ENCODE results near the gene SCAMP5.

Gene SCAMP5

DNA sequence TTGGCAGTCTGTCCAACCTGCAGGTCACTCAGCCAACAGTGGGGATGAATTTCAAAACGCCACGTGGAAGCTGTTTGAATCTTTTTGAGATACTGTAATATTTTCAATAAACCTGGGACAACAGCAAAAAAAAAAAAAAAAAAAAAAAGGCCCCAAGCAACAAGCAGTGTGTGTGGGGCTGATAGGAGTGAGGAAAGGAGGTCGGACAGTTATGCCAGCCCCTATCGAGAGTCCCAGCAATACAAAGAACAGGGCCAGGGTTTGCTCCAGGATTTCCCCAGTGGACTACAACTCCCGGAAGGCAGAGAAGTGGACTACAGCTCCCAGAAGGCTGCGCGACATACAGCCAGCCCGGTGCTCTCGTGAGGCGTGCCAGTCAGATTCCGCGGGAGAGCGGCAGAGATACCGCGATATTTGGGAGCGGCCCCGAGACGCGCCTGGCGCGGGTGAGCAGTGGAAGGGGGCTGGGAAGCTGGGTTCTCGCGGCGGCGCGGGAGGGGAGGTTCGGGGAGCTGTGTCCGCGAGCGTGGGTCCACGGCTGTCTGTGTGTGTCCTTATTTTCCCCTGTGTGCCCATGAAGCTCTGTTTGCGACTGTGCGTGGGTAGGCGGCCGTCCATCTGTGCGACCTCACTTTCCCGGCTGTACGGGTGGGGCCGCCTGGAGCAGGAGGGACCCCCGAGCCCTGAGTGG, 28.0 kb downstream of the SCAMP5 start, which contains the start of gene PPCDC:
PPCDC (plus strand) TSS at position 410 of the 691 bp plus-strand sequence. CDS start 4,729 bp downstream, outside the sequence.
- peak; percentile 94 to 95 for DNase-seq

DNA sequence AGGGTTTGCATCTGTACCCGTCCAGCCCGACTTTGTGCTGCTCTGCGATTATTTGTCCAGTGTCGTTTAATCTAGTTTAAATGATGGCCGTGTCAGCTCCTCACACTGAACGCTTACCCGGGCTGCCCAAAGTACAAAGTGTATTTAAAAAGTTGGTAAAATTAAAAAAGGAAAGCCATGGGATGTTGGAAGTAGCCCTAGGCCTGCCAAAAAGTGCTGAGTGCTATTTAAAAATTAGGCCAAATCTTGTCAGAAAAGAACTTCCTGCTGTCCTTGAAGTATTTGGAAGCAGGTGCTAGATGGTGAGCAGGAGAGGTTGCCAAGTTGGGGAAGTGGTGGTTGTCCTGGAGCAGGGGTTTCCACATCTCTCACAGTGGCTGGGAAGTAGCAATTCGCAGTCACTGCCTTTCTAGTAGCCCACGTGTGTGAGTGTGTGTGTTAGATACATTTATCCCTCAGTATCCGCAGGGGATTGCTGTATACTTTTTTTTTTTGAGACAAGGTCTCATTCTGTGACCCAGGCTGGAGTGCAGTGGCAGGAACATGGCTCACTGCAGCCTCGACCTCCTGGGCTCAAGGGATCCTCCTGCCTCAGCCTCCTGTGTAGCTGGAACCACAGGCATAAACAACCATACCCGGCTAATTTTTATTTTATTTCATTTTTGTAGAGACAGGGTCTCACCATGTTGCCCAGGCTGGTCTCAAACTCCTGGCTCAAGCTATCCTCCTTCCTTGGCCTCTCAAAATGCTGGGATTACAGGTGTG, 28.7 kb downstream of the SCAMP5 start:
- no peak for DNase-seq

DNA sequence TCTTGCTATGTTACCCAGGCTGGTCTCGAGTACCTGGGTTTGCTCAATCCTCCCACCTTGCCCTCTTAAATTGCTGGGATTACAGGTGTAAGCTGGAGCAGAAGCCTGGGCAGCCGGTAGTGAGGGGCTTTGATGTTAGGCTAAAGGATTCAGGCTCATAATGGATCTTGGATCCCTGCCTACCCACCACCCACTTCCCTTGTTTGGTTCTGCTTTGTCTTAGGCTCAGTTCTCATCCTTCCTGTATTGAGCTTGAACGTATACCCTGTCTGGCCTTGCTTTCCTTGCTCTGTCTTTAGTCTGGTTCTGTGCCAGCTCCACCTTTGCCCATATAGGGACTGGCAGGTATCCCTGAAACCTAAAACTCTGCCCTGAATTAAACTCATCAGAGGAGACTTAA, 29.7 kb downstream of the SCAMP5 start:
- DNase-seq, result no peak

DNA sequence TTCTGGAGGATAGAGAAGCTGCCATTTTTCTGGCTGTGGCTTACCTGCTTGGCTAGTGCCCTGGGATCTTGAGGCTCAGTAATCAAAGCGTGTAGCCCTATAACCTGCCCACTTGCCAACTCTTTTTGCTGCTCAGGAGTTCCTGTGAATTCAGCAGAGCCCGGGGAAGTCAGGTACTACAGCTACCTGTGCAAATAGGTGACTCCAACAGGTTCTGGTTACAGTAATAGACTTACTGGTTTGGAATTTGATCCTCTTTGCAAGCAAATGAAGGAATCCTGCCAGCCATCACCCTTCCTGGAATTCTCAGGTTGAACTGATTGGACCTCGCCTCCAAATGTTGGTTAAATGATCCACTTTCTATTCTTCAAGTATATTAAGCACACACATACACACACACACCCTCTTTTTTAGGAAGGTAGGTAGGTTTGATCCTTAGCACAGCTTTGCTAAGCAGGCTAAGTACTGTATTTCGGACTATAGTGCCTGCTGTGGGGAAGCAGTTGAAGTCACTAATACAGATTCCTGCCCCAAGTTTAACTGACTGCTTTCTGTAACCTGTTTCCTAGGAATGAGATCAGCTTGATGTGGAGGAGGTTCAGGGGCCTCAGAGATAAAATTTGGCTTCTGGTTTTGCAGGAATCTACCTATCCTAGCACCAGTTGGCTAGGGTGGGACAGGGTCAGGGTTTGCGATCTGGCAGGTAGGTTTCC, 30.3 kb downstream of the SCAMP5 start:
- DNase-seq, result no peak

DNA sequence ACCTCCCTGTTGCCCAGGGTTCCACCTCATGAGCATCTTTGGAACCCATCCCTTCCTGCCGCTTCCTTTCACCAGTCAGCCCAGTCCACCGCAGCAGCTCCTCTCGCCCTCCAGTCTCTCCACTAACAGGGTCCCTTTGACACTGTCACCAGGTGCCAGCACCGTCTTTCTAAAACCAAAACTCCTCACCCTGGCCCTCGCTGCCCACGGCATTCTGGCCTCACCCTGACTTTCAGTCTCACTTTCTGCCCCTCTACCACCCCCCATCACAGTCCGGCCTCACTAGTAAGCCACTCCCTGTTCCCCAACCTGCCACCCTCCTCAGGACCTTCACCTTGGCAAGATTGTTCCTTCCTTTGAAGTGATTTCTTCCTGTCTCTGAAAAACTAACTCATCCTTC, 32.2 kb downstream of the SCAMP5 start:
- DNase-seq, result no peak

DNA sequence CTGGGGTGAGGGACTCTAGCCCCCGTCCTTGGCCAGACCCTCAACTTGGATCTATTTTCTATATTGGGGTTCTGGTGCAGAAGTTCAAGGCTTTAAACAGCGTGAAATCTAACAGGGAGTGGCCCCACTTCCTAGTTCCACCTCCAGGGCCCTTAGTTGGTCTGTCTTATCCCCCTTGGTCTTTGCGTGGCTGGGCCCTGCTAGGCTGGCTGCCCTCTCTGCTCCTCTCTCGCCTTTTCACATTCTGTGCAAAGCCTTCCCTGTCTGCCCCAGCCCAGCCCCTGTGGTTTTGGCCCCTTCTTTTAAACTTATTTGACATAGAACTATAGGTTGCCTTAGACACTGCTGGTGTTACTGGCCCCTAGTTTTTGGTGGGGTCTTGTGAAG, 33.6 kb downstream of the SCAMP5 start:
- DNase-seq, result no peak

DNA sequence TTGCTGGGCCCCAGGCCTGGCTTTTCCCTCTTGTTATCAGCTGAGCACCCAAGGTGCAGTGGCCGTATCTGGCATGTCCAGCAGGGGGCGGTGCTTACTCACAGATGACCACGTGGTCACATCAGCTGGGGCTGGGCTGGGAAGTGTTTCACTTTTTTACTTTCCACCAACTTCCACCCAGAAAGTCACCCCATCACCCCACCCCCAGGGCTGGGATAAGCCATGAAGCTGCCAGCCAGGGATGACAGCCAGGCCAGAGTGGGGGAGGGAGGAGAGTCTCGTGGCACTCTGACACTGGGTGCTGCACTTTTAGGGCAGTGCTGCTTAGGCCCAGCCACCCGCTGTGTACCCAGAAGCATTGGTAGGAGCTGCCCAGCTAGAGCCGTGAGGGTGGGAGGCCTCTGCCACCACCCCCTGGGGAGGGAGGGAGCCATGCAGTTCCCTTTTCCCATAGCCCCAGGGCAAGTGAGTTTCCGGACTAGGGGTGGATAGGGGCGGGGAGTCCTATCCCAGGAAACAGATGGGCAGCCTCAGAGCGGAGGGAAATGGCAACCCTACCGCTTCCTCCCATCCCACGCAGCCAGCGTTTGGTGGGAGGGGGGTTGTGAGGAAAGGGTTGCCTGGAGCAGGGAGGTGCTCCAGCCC, 34.1 kb downstream of the SCAMP5 start:
- peak; percentile 86 to 88 for DNase-seq

DNA sequence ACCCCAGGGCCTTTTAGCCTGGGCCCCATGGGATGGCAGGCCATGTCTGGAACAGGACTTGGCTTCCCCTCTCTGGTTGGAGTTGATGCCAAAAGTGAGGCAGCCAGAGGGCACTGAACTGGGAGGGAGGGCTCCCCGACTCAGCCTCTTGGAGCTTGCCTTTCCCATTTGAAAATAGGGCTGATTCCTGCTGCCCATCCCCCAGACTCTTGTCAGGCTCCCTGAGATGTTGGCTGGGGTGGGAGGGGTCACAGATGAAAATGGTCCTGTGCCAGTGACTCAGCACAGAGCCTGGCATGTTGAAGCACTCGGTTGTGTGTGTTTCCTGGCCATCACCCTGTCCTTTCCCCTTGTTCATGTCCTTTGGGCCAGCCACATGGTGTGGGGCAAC, 34.7 kb downstream of the SCAMP5 start:
- no peak for DNase-seq

DNA sequence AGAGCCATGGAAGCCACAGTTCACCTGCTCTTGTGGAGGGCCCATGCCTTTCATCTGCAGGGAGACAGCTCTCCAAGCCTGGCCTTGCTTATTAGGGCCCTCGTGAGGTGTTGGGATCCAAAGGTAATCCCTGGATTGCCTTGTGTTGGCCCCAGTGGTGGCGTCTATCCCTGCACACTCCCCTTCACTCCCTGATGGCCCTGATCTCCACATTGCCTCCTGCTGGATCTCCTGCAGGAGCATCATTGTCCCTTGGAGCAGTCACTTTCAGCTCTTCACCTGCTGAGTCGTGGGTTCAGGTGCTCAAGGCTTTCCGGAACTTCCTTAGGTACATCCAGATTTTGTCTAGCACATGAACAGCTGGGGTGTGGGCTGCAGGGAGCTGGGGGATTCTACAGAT, 35.1 kb downstream of the SCAMP5 start:
- DNase-seq, result no peak

DNA sequence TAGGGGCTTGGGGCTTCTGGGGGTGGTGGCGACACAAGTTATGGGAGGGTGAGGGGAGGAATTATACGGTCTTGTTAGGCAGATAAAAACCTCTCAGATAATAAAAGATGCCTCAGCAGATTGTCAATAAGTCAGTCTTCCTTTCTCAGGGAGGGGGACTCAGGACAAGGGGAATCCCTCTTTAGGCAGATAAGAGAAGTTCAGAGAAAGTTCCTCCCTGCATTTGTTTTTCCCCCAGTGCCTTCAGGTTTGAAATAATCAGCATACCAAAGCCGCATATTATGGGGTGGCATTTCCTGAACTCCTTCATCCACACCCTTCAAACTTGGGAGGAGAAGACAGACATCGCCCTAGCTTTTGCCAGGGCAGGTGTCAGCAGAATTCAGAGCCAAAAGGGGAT, 36.5 kb downstream of the SCAMP5 start:
- no peak for DNase-seq

DNA sequence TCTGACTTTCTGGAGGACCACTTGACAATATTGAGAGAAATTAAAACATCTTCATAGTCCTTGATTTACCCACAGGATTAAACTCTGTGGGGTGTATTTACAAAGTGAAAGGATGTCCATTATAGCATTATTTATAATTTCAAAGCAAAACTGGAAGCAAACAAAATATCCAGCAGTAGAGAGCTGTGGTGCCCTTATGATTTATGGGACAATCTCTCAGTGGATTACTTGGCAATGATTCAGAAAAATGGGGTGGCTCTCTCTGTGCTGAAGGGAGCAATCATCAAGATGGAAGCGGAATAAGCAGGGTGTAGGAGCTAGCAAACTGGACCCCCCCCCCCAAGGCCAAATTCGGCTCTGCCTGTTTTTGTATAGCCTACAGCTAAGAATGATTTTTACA, 37.0 kb downstream of the SCAMP5 start:
- DNase-seq, result no peak

DNA sequence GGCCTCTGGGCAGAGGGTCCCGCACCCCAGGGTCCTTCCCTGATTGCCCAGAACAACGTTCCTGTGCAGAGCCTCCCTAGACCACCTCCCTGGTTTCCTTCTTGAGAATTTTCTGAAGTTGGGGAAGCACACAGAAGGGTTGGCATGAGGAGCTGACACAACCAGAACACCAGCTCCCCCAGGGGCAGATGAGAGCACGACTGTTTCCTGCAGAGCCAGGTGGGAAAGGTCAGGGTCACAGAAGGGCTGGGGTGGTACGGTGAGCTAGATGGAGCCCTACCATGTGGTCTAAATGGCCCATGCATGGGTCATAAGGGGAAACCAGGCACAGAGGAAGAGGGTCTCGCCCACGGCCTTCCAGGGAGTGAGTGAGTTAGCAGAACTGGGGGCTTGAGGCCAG, 38.4 kb downstream of the SCAMP5 start:
- no peak for DNase-seq

DNA sequence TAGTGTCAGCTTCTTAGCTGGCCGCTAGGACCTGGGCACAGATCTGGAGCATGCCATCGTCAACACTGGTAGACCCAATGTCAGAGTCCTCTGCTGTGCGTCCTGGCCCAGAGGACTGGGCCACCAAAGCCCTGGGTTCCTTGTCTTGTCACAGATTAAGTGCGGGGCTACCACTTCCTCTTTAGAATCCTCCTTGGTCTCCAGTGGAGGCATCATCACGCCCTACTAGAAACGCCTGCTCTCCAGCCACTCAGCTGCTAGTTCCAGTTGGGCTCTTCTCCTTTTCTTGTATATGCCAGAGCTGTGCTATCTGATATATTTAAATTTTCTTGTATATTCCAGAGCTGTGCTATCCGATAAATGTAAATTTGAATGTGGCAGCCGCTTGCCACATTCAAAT, 39.3 kb downstream of the SCAMP5 start:
- peak in 1 of 2 donors; percentile 58 for DNase-seq

DNA sequence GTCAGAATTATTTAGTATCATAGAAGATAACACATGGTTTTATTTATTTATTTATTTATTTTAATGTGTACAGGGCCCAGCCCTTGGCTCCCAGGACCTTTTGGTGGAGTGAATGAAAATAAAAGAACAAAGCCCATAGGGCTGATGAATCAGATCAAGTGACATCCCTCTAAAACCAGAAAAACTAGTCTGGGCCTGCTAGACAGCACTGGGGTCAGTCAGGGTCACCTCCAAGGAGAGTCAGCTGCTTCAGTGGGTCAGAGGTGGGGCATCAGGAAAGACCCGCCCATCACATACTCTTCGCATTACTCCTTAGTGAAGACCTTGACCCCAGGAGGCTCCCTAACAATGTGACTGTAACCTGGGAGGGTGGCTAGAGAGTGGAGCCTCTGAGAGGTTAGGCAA, 40.9 kb downstream of the SCAMP5 start:
- DNase-seq, result no peak

DNA sequence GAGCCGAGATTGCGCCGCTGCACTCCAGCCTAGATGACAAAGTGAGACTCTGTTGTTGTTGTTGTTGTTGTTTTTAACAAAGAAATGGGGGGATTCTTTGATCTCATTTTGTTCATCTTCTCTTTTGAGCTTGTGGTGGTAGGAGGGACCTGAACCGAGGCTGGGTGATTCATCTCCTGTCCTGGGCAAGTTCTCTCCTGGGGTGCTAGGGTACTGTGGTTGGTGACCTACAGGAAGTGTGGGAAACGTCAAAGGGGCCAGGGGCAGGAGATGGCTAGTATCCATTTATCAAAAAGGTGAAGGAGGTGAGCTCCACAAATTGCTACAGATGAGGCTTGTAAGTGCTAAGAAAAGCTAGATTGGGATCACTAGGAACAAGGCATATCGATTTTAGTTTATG, 42.3 kb downstream of the SCAMP5 start:
- peak in 1 of 2 donors; percentile 23 for DNase-seq

DNA sequence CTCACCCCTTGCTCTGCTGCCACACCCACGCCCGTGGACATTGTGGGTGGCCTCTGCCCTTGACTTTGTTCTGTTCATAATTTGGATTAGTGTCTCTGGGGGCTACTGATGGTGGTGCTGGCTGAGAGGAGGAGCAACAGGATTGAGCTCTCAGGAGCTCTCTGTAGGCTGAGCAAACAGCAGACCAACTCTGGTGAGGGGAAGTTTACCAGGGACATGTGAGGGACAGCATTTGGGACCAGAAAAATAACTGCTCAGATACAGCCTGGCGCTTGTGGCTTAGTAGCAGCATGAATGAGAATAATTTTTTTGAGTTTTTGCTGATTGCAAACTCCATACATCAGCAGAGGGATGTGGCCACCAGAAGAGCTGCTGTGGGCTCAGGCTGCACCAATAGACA, 42.9 kb downstream of the SCAMP5 start:
- DNase-seq, result no peak

DNA sequence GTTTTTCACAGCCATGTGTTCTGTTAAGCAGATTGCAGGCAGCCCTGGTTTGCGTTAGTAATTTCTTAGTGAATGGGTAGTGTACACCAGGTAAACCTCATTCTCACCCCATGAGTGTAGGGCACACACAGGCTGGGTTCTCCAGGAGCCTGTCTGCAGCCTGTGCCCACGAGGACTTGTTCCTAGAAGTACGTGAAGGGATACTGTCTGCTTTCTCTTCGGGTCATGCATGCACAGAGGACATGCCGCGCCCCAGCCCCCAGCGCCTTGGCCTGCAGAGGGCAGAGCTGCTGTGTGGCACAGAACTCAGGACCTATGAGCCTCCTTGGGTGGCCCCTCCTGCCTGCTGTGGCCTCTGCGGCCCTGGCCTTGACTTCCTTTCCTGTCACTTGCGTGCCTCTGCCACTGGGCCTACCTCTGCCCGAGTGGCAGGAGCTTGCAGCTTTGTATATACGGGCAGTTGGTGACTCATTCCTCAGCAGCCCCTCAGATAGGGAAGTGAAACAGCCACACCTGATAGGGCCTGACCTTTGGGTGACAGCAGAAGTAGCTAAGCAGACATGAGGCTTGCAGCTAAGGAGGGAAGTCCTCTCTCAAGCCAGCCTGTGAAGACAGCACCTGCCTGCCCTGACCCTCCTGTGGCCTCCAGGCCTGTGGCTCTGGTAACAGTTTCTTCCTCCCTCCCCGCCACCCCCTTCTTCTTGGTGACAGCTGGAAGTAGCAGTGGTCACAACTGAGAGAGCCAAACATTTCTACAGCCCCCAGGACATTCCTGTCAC, 47.6 kb downstream of the SCAMP5 start:
- DNase-seq, result peak; percentile 65 to 94

DNA sequence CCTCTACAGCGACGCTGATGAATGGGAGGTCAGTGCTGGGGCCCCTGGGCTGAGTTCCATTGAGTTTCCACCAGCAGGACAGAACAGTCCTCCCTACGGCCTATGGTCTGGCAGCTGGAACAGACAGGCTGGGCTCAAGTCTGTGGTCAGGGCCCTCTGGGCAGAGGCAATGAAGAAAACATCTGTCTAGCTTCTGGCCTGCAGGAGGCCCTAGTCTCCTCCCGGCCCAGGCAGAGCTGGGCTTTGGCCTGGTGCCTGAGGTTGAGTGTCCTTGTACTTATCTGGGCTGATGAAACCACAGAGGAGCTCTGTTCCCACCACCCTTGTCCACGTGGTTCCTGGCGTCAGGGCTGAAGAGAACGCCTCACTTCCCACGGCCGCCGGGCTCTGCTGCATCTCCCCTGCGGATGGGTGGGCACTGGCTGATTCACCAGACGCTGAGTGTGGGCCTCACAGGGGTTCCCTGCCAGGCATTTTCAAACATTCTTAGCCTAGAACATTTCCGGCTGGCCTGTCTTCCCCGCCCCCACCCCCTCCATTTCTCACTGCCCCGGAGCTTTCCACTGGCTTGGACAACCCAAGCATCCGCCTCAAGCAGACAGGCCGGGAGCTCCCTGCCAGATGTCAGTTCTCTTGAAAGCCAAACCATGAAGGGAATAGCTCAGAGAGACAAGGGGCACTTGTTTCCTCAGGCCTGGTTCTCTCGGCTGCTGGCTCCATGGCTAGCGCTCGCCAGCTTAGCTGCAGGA, 48.3 kb downstream of the SCAMP5 start:
- peak; percentile 37 to 85 for DNase-seq

DNA sequence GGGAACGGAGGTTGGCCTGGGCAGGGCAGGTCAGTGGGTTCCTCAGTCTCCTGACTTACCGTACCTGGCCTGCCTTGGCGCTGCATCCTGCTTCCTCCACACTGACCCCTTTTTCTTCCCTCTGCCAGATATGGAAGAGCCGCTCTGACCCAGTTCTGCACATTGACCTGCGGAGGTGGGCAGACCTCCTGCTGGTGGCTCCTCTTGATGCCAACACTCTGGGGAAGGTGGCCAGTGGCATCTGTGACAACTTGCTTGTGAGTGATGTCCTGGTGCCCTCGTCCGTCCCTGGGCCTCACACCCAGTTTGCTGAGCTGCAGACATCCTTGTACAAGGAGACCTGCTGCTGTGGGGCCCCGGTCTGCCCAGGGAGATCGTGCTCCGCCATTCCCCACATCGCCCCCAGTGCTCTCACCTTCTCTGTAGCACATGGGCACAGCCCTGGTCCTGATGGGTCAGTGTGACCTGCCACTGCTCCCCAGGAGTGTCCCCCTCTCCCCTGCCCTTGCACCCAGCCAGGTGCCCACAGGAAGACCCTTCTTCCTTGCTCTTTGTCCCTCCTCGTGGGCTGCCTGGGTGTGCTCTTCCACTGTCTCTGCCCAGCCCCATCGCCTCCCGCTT, 49.0 kb downstream of the SCAMP5 start:
- DNase-seq, result no peak

DNA sequence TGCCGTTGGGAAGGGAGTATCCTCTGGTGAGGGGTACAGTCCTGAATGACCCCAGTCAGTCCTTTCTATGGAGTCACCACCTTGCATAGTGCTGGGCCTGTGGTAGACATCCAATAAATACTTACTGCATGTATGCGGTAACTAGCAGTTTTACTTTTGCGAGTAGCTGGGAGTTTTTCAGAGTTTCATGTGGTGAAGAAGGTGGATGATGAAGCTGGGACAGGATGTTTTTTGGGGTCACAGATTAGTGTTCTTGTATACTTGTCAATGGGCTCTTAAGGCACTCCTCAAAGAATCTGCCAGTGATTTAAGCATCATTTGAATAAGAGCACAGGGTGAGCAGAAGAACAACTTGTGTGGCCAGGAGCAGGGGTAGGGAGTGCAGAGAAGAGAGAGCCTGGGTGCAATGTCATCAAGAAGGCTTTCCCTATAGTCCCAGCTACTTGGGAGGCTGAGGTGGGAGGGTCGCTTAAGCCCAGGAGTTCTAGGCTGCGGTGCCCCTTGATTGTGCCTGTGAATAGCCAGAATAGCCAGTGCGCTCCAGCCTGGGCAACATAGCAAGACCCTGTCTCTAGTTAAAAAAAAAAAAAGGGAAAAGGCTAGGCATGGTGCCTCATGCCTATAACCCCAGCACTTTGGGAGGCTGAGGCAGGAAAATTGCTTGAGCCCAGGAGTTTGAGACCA, 50.1 kb downstream of the SCAMP5 start:
- DNase-seq, result no peak

DNA sequence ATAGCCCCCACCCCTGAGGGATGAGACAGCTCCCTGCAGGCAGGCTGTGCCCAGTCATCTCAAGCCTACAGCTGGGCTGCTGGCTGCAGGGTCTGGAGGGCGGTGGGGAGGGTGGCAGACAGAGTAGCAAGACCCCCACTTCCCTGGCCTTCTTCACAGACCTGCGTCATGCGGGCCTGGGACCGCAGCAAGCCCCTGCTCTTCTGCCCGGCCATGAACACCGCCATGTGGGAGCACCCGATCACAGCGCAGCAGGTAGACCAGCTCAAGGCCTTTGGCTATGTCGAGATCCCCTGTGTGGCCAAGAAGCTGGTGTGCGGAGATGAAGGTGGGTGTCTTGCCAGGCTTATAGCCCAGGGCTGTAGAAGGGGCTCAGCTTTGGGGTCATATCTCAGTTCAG, 53.0 kb downstream of the SCAMP5 start:
- no peak for DNase-seq

All from CD4-positive, alpha-beta T cell treated with Interleukin-4 for 1 hour (primary cell).